Inferior parietal cortex (tissue), 1 donor: ENCODE results near the gene HMSD.

ENCODE experiments used
- DNase-seq: peaks from one replicate; pipeline ENCODE4 v3.0.0-alpha.2; 2016; ENCODE audit errors: extremely low spot score

Gene HMSD

GRCh38 chr18:63956755-63957154 is 7.7 kb downstream of the HMSD start:
- DNase-seq = no peak

DNA sequence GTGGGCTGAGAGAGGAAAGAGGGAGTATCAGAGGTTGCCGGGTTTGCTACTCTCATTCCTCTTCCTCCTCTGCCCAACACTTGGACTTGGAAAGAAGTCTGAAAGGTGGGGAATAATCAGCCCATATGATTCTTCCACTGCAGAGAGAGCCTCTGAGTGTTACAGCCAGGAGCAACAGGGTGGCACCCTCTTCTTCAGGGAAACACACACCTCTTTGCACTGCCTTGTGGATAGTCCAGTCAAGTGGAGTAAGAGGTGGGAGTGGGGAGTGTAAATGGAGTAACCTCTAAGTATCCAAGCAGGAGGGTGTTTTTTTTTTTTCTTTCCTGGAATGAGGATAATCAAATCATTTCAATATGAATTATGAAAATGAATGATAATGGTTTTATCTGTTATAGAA is 11.8 kb downstream of the HMSD start:
- DNase-seq = no peak

DNA sequence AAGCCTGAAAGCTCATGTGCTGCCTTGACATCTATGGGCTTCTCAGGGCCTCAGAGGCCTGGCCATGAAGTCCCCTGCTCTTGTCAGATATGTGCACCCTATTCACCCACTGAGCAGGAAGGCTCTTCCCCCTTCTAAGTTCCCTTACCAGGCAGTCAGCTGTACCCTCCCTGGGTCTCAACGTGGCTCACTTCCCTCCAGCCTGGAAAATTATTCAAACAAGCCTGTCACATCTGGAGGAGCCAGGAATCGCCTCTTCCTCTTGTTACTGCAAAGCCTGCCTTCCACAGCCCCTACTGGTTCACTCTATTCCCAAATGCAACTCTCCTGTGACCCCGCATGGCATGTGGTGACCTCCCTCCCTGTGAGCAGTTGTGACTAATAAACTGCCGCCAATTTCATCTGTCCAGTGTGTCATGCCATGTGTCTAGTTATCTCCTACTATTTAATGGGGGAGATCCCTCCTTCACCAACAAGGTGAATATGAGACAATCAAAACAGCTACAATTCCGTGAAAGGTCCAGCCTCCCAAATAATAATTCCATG is 12.4 kb downstream of the HMSD start:
- no peak for DNase-seq

GRCh38 chr18:63962137-63962536 is 13.0 kb downstream of the HMSD start:
- DNase-seq = no peak

DNA sequence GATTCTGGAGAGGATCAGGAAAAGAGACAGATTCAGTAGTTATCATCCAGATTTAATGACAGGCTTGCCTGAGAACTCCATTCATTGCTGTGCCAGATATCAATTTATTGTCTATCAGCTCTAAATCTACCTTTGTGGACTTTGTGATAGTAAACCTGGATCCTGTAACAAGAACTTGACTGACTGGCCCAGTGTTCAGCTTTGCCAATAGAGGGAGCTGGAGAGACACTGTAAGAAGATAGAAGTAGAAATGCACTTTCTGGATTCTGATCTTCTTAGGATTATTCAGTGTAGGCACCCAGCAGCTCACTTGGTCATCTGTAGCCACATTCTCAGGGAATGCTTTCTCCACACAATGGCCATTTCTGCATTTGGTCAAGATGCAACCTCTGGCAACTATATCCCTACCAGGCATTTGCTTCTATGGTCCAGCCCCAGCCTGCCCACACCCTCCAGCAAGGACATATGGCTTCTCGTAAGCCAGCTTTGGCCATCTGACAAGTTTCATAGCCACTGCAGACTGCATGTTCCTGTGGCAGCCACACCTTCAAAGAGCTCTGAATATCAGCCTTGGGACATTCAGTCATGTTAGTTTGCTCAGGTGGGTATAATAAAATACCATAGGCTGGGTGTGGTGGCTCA is 14.6 kb downstream of the HMSD start:
- DNase-seq = peak; percentile 70

GRCh38 chr18:63964908-63965307 is 15.8 kb downstream of the HMSD start:
- DNase-seq = no peak

DNA sequence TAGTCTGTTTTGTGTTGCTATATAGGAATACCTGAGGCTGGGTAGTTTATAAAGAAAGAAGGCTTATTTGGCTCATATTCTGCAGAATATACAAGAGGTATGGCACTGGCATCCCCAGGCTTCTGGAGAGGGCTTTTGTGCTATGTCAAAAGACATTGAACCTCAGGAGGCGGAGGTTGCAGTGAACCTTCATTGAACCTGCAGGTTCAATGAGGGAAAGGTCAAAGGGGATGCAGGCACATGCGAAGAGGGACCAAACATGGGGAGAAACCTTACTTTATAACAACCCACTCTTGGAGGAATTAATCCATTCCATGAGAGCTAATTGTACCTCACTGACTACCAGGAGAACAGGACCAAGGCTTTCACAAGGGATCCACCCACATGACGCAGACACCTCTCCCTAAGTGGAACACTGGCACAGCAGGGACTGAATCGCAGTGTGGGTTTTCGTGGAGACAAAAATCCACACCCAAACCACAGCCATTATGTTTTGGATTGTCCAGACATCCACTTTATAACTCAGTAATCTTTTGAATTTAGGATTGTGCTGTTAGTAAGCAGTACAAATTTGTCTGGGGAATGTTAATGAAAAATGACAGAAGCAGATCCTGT is 16.7 kb downstream of the HMSD start:
- no peak for DNase-seq

DNA sequence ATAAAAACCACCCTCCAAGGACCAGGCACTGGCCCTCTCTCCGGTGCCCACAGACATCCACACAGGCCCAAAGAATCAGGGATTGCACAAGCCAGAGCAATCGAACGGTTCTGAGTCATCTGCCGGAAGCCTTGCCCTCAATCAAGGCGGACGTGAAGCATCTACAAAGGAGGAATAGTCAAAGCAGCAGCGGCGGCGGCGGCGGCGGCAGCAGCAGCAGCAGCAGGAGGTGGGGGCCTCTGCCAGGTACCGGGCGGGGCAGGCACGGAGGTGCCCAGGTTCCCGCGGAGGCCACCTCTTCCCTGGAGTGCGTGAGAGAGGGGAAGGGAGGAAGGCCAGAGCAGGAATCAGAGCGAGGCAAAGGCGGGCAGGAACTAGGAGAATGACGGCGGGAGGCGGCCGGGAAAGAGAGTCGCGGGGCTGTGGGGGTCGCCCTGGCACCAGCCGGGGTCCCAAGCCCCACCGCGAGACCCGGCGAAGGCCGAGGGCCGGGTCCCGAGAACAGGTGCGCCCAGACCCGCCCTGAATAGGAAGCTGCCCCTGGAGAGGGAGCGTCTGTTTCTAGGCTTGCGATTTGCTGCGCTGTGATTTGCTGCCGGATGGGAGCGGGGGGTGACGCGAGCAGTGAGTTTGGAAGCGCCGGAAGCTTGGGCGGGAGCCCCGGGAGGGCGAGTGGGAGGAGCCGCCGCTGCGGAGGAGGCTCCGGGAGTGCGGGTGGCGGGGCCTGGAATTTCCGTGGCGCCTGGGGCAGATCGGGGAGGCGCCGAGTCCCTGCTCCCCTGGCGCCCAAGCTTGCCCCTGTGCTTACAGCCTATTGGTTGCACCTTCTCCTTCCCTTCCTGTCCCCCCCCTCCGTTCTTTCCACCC is 21.1 kb downstream of the HMSD start, which contains the start of gene SERPINB8:
Gene SERPINB8 (plus strand): TSS at position 140 of the 867 bp plus-strand sequence. CDS start 8,228 bp downstream, outside the sequence.
- peak; percentile 92 for DNase-seq

DNA sequence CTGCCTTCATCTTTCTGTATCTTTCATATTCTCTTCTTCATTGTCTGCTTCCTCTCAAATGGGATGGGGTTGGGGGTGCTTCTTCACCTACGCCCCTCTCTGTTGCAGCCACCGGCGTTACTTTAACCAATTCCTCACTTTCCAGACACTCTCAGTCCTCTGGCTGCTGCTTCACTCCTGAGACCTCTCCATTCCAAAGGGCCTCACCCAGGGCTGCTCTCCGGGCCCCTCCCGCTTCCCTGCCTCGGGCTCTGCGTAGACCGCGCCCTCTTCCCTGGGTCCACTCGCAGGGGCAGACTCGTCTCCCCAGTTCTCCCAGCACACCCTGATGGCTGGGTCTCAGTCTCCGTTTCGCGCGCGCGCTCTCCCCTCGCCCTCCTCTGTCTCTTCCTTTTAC is 21.7 kb downstream of the HMSD start:
- peak; percentile 30 for DNase-seq

GRCh38 chr18:63971320-63972001 is 22.4 kb downstream of the HMSD start:
- peak; percentile 34 for DNase-seq

DNA sequence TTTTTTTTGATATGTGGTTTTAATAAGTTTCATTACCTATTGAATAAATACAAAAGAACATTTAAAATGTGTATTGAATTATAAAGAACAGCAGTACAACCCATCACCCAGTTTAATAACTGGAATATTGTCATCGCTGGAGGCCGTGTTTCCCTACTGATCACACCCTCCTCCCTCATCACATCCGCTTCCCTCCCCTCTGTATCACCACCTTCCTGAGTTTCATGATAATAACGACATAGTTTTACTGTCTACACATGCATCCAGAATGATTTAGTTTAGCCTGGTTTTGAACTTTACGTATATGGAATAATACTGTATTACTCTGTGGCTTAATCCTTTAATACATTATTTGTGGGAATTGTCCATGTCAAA is 22.9 kb downstream of the HMSD start:
- no peak for DNase-seq

DNA sequence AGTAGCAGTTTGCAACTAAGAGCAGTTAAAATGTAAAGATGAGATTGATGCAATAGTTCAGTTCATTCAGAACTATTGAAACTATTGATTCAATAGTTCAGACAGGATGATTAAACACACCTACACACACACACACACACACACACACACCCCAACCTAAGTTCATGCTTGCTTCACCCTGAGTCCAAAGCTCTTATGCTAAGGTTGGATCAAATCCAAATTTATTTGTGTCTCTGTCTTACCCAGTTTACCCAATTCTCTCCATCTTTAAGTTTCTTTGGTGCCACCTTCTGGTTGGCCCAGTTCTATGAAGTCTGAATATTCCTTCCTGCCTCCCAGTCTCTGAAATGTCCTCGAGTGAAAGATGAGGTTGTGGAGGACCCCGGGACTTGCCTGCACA is 25.9 kb downstream of the HMSD start:
- DNase-seq = peak; percentile 45

DNA sequence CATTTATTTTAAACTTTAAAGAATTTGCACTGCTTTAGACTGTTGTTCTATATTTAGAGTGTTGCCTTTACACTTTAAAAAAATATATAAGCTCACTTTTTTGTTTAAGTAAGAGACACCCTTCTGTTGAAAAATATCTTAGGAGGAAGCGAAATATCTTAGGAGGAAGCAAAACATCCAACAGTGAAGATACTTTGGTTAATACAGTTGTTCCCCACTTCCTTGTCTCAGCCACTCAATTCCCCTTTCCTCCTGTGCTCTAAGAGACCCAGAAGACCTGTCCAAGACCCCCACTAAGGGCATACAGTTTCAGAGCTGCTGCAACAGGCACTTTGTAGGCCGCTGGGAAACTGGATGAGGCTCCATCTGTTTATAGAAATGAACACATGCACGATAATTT is 26.5 kb downstream of the HMSD start:
- no peak for DNase-seq

- DNase-seq = no peak
Observed at GRCh38 chr18:63977040-63977439, 27.9 kb downstream of the HMSD start.

GRCh38 chr18:63979409-63979920 is 30.4 kb downstream of the HMSD start:
- peak; percentile 83 for DNase-seq

- DNase-seq = no peak
Observed at GRCh38 chr18:63980027-63980426, 30.9 kb downstream of the HMSD start.

GRCh38 chr18:63980896-63981460 is 31.9 kb downstream of the HMSD start:
- DNase-seq = no peak

GRCh38 chr18:63981719-63982118 is 32.6 kb downstream of the HMSD start:
- no peak for DNase-seq

DNA sequence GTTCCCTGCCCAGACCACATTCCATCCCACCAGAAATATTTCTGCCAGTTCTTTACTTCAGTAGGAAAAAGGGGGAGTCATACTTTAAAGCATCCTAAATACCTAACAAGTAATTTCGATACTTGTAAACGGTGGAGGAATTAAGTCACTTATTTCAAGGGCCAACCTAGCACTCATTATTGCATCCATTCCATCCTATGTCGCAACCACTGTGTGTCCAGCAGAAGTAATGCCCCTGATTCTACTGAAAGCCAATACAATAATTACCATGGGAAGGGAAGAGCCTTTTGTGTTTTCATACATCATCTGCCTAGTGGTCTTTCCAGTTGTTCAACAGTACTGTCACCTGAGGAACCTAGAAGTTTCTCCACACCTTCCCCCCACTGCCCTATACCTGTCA is 33.3 kb downstream of the HMSD start:
- DNase-seq = no peak

GRCh38 chr18:63986885-63987284 is 37.8 kb downstream of the HMSD start:
- no peak for DNase-seq

- DNase-seq = no peak
Observed at GRCh38 chr18:63987743-63988142, 38.6 kb downstream of the HMSD start.
